ENCODE measurements around the gene ZC3H18.

Gene ZC3H18

GRCh38 chr16:88569985-88570690, at the start of gene ZC3H18:
Gene ZC3H18 (plus strand): TSS chr16:88570403. CDS start chr16:88577124, 6,721 bp downstream.
- peak; percentile 96 to 98 for DNase-seq

- DNase-seq, result no peak
These were observed 48.5 kb upstream of the ZC3H18 start for GRCh38 chr16:88521674-88522073.

- no peak for DNase-seq
These were observed 47.8 kb upstream of the ZC3H18 start for GRCh38 chr16:88522276-88522949.

GRCh38 chr16:88523309-88524161, 46.7 kb upstream of the ZC3H18 start:
- DNase-seq, result no peak

- DNase-seq, result no peak
These were observed 45.8 kb upstream of the ZC3H18 start for GRCh38 chr16:88524274-88524972.

GRCh38 chr16:88524973-88525662, 45.1 kb upstream of the ZC3H18 start:
- no peak for DNase-seq

GRCh38 chr16:88525663-88525990, 44.6 kb upstream of the ZC3H18 start:
- no peak for DNase-seq

- DNase-seq, result no peak
These were observed 43.9 kb upstream of the ZC3H18 start for GRCh38 chr16:88526008-88526905.

GRCh38 chr16:88526906-88527185, 43.4 kb upstream of the ZC3H18 start:
- DNase-seq, result no peak

GRCh38 chr16:88527186-88527936, 42.8 kb upstream of the ZC3H18 start:
- peak; percentile 56 to 67 for DNase-seq

GRCh38 chr16:88527937-88528743, 42.1 kb upstream of the ZC3H18 start:
- no peak for DNase-seq

GRCh38 chr16:88528902-88529318, 41.3 kb upstream of the ZC3H18 start:
- no peak for DNase-seq

GRCh38 chr16:88529596-88529995, 40.6 kb upstream of the ZC3H18 start:
- DNase-seq, result no peak

- no peak for DNase-seq
These were observed 39.9 kb upstream of the ZC3H18 start for GRCh38 chr16:88530051-88530857.

GRCh38 chr16:88530858-88531203, 39.4 kb upstream of the ZC3H18 start:
- no peak for DNase-seq

GRCh38 chr16:88531346-88531745, 38.9 kb upstream of the ZC3H18 start:
- no peak for DNase-seq

- no peak for DNase-seq
These were observed 38.2 kb upstream of the ZC3H18 start for GRCh38 chr16:88531931-88532433.

- no peak for DNase-seq
These were observed 37.6 kb upstream of the ZC3H18 start for GRCh38 chr16:88532434-88533241.
